ENCODE data around the gene PARP3. TPM values are rescaled to one million over a fixed set of nuclear protein-coding genes. Genes with fewer than 3 reads are reported as not detected.

PARP3 gene
- polyA plus RNA-seq, 1 of the 3 experiments (the other 2 are of a cell fraction), result 31.1 TPM

- no peaks in the 10 kb centered on the region for H4K20me1 ChIP-seq (ENCODE audit: insufficient read depth)
- no peaks in the 10 kb centered on the region for H3K9me3 ChIP-seq
- H3K36me3 ChIP-seq (replicated peaks in 1 of 2; ENCODE audit: control insufficient read depth in 1 of 2, insufficient read depth in 2 of 2, low read length in 1 of 2), result peaks cover 0 to 2% of the 10 kb centered on the region in 2 experiments
- H3K9me2 ChIP-seq, result no peaks in the 10 kb centered on the region
- no peak overlapping the region for H3K27ac ChIP-seq (ENCODE audit: low read depth in 2 of 2, low read length in 1 of 2)
- H2AFZ ChIP-seq (ENCODE audit: low read depth), result no peak overlapping the region
- no peak overlapping the region for H3K4me2 ChIP-seq
- H3K4me3 ChIP-seq (ENCODE audit: low read depth in 2 of 2, low read length in 1 of 2), result no peak overlapping the region
- CTCF ChIA-PET, result interaction anchor here (1.3 to 2.0 kb wide), 4 partner anchors 9 to 58 kb away, joined by 3 to 14 read pairs (median 4); partner anchors contain the start of genes ABHD14B and GPR62
- no peaks in the 10 kb centered on the region for H3K79me2 ChIP-seq (ENCODE audit: insufficient read depth)
- 97% methylated on average over 3 of the region's 4 CpGs for WGBS (ENCODE audit: low lambda C conversion rate)
- no peaks in the 10 kb centered on the region for H3K27me3 ChIP-seq (ENCODE audit: insufficient read depth)
- H3K4me1 ChIP-seq (ENCODE audit: control insufficient read depth in 1 of 2, insufficient read depth in 2 of 2, low read depth in 1 of 2, low read length in 1 of 2), result peaks cover 11 to 12% of the 10 kb centered on the region in 2 experiments; a peak in 3 of 4 replicates
- POLR2A ChIA-PET, result no interaction called here
- H3K9ac ChIP-seq, result no peak overlapping the region
- TF ChIP-seq FOXJ3 (CRISPR knock-in tag; IDR thresholded peaks at IDR 0.05) (no peak), JUND (IDR thresholded peaks at IDR 0.05) (no peak), MAX (IDR thresholded peaks at IDR 0.05; ENCODE audit: low read depth) (no peak), RFX5 (IDR thresholded peaks at IDR 0.05; ENCODE audit: low read length) (no peak), RCOR1 (IDR thresholded peaks at IDR 0.05; ENCODE audit: low read length) (no peak), ZBTB33 (IDR thresholded peaks at IDR 0.05; ENCODE audit: borderline replicate concordance, low read depth) (no peak), GABPA (IDR thresholded peaks at IDR 0.05; ENCODE audit: low read depth) (no peak), MXI1 (IDR thresholded peaks at IDR 0.05; ENCODE audit: low read depth, low read length) (no peak), POLR2AphosphoS5 (IDR thresholded peaks at IDR 0.05; ENCODE audit: low read depth, low read length) (no peak)
- no peak for DNase-seq
- H3F3A ChIP-seq (replicated peaks; ENCODE audit: insufficient read depth), result peaks cover 3% of the 10 kb centered on the region
These were observed 4.6 kb downstream of the PARP3 start for GRCh38 chr3:51946796-51947195.

GRCh38 chr3:51947215-51947900 is 5.2 kb downstream of the PARP3 start:
- no peak overlapping the region for H3K27ac ChIP-seq (ENCODE audit: low read depth in 2 of 2, low read length in 1 of 2)
- peaks cover 10% of the 10 kb centered on the region in 2 experiments; a peak in 3 of 4 replicates for H3K4me1 ChIP-seq (ENCODE audit: control insufficient read depth in 1 of 2, insufficient read depth in 2 of 2, low read depth in 1 of 2, low read length in 1 of 2)
- no peak overlapping the region for H3K9ac ChIP-seq
- H3K4me2 ChIP-seq, result no peak overlapping the region
- CTCF ChIA-PET, result interaction anchor here (1.5 to 2.0 kb wide), 2 partner anchors 8 to 26 kb away, joined by 3 to 14 read pairs; partner anchors contain the start of genes ABHD14B and GPR62
- POLR2A ChIA-PET, result no interaction called here
- no peaks in the 10 kb centered on the region for H3K9me2 ChIP-seq
- DNase-seq, result no peak
- peaks cover 0 to 2% of the 10 kb centered on the region in 2 experiments for H3K36me3 ChIP-seq (replicated peaks in 1 of 2; ENCODE audit: control insufficient read depth in 1 of 2, insufficient read depth in 2 of 2, low read length in 1 of 2)
- peaks cover 3% of the 10 kb centered on the region for H3F3A ChIP-seq (replicated peaks; ENCODE audit: insufficient read depth)
- no peak overlapping the region for H3K4me3 ChIP-seq (ENCODE audit: low read depth in 2 of 2, low read length in 1 of 2)
- no peaks in the 10 kb centered on the region for H3K79me2 ChIP-seq (ENCODE audit: insufficient read depth)
- TF ChIP-seq CHD2 (IDR thresholded peaks at IDR 0.05; ENCODE audit: low read length, partially characterized antibody) (no peak), SIN3A (IDR thresholded peaks at IDR 0.05; ENCODE audit: borderline replicate concordance, low read depth, low read length) (no peak), CTCF (IDR thresholded peaks at IDR 0.05) (no peak), GABPA (IDR thresholded peaks at IDR 0.05; ENCODE audit: low read depth) (no peak), POLR2AphosphoS5 (IDR thresholded peaks at IDR 0.05; ENCODE audit: low read depth, low read length) (no peak), FOXJ3 (CRISPR knock-in tag; IDR thresholded peaks at IDR 0.05) (no peak)
- H4K20me1 ChIP-seq (ENCODE audit: insufficient read depth), result no peaks in the 10 kb centered on the region
- no peaks in the 10 kb centered on the region for H3K27me3 ChIP-seq (ENCODE audit: insufficient read depth)
- no peak overlapping the region for H2AFZ ChIP-seq (ENCODE audit: low read depth)
- no peaks in the 10 kb centered on the region for H3K9me3 ChIP-seq
- 81% methylated on average over 11 of the region's 13 CpGs for WGBS (ENCODE audit: low lambda C conversion rate)

All from SK-N-SH (cell line).